ENCODE results near the gene SCD.
"Not testable (repeated sequence)": the region's sequence is repeated elsewhere in the genome, so short reads cannot be mapped to it uniquely, and the experiment has no call there.

Gene SCD

GRCh38 chr10:100362570-100363496, 15.8 kb downstream of the SCD start:
- no peak for DNase-seq (ENCODE audit: low read depth in 2 of 2)

GRCh38 chr10:100364175-100364574, 17.1 kb downstream of the SCD start:
- DNase-seq (ENCODE audit: low read depth in 2 of 2): no peak

- DNase-seq (ENCODE audit: low read depth in 2 of 2): no peak
These were observed 17.8 kb downstream of the SCD start for GRCh38 chr10:100364735-100365391.

- no peak for DNase-seq (ENCODE audit: low read depth in 2 of 2)
These were observed 21.7 kb downstream of the SCD start for GRCh38 chr10:100368721-100369120.

- DNase-seq (ENCODE audit: low read depth in 2 of 2): peak; percentile 25 to 63
These were observed 23.9 kb downstream of the SCD start for GRCh38 chr10:100370714-100371481.

- no peak for DNase-seq (ENCODE audit: low read depth in 2 of 2)
These were observed 24.5 kb downstream of the SCD start for GRCh38 chr10:100371482-100372027.

- DNase-seq (ENCODE audit: low read depth in 2 of 2): no peak
These were observed 25.6 kb downstream of the SCD start for GRCh38 chr10:100372415-100373297.

- peak; percentile 73 to 94 for DNase-seq (ENCODE audit: low read depth in 2 of 2)
These were observed 26.5 kb downstream of the SCD start for GRCh38 chr10:100373298-100374199.

GRCh38 chr10:100374200-100374655, 27.2 kb downstream of the SCD start:
- DNase-seq (ENCODE audit: low read depth in 2 of 2): no peak

- not testable (repeated sequence) for DNase-seq (ENCODE audit: low read depth in 2 of 2)
These were observed 27.8 kb downstream of the SCD start for GRCh38 chr10:100374677-100375353.

- not testable (repeated sequence) for DNase-seq (ENCODE audit: low read depth in 2 of 2)
These were observed 29.6 kb downstream of the SCD start for GRCh38 chr10:100376656-100377055.

GRCh38 chr10:100377830-100378229, 30.8 kb downstream of the SCD start:
- DNase-seq (ENCODE audit: low read depth in 2 of 2): no peak

GRCh38 chr10:100380400-100380799, 33.4 kb downstream of the SCD start:
- DNase-seq (ENCODE audit: low read depth in 2 of 2): no peak

GRCh38 chr10:100382553-100382952, 35.5 kb downstream of the SCD start:
- DNase-seq (ENCODE audit: low read depth in 2 of 2): no peak

- no peak for DNase-seq (ENCODE audit: low read depth in 2 of 2)
These were observed 36.2 kb downstream of the SCD start for GRCh38 chr10:100383251-100383650.

- no peak for DNase-seq (ENCODE audit: low read depth in 2 of 2)
These were observed 44.4 kb downstream of the SCD start for GRCh38 chr10:100391163-100392002.

- no peak for DNase-seq (ENCODE audit: low read depth in 2 of 2)
These were observed 45.6 kb downstream of the SCD start for GRCh38 chr10:100392686-100393003.

- no peak for DNase-seq (ENCODE audit: low read depth in 2 of 2)
These were observed 48.6 kb downstream of the SCD start for GRCh38 chr10:100395626-100396025.
